IPS-11a (cell line): ENCODE measurements around the gene MOB3B.
A peak's percentile ranks its signal among the peaks of the same experiment; 100 is the strongest.

Experiments
- H3K4me3 ChIP-seq: one replicate; pipeline ENCODE4 v1.5.1; 2013; ENCODE audit warnings: low read depth, low read length, control low read depth

Gene MOB3B

DNA sequence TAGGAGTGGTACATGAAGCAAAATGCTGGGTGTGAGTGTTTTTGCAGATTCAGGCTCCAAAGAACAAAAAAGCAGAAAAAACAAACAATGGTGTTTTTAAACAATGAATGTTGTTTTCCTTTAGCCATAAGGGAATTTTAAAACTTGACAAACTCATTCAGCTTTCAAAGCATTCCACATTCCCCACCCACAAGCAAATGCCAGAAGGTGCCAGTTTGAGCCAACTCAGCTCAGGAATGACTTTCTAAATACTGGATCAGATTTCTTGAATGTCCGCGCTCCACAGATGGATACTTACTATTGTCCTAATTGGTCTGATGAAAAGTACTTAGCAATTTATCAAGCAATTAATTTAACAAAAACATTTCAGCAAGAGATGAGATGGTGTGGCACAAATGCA is 12.9 kb upstream of the MOB3B start:
- no peak overlapping the region for H3K4me3 ChIP-seq

DNA sequence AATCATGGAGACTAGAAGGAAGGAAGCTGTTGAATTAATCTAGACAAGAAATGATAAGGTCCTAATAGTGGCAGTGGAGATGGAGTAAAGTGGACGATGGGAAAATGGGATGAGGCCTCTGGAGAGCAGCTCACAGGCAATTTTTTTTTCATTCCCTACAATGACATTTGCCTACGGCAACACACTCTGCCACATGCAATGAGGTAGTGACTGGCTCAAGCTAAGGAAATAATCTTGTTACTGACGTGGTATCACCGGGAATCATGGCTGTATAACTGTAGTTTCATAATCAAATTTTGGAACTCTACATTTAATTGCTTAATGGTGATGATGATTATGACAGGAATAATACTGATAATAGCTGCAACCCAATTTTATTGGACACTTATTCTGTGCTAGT is 12.1 kb upstream of the MOB3B start:
- H3K4me3 ChIP-seq, result no peak overlapping the region

DNA sequence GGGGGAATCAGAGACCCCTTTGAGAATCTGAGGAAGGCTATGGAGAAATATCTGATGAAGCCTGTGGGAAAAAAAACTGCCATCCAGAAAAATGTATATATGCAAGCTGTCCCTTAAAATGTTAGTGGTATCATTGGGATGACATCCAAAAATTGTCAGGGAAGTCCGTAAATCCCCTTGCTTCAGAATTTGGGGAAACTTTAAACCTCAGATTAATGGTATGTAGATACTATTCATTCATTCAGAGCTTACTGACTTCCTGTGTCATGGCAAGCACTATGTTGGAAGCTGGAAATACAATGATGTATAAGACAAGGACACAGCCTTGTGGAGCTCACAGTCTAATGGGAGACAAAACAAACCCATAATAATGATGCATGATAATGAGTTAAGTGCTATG is 10.9 kb upstream of the MOB3B start:
- H3K4me3 ChIP-seq, result no peak overlapping the region

DNA sequence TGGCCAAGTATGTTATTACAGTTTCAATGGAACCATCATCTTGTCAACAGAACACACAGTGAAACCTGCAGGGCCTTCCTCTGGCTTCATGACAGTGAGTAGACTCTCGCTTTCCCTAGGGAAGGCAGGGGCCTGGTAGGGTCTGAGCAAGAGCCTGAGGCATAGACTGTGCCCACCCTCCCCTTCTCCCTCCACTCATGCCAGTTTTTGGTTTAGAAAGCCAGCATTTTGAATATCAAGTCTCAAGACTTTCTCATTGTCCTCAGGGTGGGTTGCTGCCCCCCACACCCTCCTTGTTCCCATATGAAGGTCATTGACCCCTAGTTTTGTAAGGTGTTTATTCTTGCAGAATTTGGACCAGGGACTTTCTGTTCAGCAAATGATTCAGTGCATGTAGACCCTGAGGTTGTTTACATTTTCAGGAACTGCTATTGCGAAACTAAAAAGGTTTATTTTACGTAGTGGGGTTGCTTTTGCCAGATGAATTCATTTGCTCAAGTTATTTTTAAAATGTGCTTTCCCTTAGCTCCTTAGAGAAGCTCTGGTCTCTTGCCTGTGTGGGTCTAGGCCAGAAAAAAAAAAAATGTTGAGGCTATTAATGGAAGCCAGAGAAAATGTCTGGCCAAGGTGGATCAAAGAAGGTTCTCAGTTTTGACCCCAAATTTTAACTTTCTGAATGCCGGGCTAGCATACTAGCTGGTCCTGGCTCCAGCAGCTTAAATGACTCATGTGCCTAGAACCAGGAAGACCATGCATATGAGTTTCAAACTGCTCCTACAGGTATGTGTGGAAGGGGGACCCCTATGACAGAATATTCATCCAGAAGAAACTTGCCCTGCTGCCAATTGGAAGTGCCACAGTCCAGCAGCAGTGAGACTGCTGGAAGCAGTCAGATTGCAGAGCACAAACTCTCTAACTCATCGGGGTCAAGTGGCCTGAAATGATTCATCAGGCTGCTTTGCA is 10.1 kb upstream of the MOB3B start:
- H3K4me3 ChIP-seq, result no peak overlapping the region

DNA sequence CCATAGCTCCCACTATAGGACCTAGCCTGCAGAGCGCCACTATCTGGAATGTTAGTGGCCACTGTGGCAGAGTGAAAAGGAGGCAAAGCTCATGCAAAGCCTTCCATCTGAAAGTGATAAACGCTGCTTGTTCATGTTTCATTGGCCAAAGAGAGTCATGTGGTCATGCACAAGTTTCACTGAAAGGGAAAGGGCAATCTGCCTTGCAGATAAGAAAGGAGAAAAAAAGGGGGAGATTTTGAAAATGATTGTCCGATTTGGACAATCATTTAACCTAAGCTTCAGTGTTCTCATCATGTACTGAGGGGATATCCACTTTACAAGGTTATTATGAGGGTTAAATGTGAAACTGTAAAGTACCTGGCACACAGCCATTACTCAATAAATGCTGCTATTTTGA is 9.0 kb upstream of the MOB3B start:
- H3K4me3 ChIP-seq, result no peak overlapping the region

DNA sequence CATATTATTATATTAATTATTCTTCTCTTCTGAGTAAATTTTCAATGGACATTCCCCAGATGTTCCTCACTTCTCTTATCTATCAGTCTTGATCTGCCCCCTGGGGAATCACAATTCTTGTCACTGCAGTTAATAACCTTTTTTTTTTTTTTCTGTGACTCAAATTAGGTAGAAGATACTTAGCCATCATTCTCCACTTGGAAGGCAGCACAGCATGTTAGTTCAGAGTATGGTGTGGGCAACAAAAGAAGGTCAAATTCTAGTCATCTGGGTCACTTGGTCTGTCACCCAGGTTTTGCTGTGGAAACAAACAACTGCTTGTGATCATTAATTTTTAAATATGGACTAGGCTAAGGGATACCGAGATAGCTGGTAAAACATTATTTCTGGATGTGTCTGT is 8.1 kb upstream of the MOB3B start:
- no peak overlapping the region for H3K4me3 ChIP-seq

DNA sequence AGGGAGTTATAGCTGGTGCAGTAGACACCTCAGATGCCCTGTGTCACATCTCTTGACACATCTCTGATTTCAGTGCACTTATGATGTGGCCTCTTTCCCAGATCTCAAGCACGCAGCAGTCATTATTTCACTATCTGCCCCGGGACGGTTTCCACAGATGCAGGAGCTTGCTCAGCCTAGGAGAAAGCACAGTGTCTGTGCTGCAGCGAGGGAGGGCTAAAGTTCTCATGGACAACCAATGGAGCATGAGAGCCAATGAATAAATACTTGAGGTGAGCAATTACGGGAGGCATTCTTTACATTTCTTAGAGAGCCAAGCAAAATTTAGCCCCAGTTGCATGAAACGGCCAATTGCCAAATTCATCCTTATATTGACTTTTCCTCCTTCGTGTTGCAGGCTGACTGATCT is 7.4 kb upstream of the MOB3B start:
- H3K4me3 ChIP-seq, result no peak overlapping the region

DNA sequence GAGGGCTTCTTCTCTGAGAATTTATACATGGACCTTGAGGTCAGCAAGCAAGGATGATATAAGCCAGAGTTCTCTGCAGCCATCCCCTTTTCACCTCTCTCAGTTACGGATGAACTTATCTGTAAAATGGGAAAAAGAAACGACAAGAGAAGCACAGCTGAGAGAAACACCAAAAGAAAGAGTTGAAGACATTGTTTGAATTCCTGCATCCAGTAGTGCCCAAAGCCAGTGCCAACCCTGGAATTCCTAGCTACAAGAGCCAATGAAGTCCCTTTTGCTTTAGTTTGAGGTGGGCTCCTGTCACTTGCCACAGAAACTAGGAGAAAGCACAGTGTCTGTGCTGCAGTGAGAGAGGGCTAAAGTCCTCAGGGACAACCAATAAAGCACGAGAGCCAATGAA is 6.6 kb upstream of the MOB3B start:
- no peak overlapping the region for H3K4me3 ChIP-seq

DNA sequence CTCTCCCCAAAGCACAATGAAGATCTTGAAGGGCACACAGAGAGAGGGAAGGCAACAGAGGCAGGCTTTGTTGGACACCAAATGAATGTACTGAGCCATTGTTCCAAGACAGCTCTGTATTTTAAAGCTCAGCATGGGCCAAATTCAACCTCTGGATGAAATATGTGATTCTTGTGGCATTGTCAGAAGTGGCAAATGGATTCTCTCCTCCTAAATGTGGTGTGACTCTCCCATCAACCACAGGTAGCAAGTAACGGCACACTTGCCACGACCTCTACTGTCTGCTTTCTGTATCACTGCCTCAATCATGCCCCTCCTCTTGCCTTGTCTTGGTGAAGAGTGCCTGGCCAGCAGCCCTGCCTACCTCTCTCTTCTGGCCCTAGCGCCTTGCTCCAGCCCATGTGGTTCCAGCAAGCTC is 6.1 kb upstream of the MOB3B start:
- no peak overlapping the region for H3K4me3 ChIP-seq

DNA sequence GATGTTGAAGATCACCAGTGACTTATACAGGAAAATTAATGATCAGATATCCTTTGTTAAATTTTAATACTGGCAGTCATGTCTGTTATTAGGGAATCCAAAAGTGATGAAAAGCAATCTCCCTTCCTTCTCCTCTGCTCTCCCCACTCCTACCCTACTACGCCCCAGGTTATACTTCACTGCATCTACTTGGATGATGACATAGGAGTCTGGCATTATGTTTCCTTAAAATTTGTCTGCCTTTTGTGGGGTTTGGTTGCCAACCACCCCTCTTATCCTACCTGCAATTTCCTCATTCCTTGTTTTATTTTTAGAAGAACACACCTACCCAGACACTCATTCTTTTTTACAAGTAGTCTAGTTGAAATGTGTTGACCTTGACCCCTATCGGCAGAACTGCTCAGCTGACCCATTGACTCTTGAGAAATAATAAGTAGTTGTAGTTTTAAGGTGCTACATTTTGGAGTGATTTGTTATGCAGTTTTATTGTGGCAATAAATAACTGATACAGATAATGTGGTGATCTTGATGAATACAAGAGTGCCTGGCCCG is 5.1 kb upstream of the MOB3B start:
- H3K4me3 ChIP-seq, result no peak overlapping the region

DNA sequence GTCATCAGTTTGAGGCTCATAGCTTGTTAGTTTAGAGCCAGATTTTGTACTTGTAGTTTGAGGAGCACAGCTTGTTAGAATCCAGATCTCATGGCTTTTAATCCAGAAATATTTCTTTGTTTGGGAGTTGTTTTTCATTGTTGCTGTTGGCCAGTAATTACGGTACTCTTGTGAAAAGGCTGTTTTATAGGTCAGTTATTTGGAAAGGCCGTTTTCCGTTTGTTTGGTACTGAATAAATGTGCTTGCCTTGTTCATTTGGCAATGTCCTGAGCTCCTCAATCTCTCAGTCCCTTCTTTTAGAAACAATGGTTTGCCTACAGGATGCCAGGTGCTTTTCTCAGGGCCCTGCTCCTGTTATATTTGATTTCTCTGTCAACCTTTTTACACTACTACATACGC is 4.5 kb upstream of the MOB3B start:
- H3K4me3 ChIP-seq, result no peak overlapping the region

DNA sequence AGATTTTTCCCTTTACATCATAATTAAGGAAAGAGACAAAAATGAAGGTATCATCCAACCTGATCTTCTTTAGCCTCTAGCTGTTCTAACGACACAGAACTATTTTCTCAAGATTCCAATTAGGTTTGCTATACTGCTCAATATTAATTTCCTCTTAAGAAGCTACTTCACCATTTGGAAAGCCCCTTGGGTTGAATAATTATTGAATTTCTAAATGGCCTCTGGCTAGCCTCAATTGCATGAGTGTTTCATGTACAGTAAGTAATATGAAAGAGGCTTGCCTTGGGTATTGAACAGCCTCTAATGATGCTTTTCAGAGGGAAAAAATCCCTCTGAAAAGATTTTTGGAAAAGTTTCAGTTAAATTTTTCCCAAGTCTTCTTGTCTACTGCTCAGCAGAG is 3.7 kb upstream of the MOB3B start:
- H3K4me3 ChIP-seq, result no peak overlapping the region

DNA sequence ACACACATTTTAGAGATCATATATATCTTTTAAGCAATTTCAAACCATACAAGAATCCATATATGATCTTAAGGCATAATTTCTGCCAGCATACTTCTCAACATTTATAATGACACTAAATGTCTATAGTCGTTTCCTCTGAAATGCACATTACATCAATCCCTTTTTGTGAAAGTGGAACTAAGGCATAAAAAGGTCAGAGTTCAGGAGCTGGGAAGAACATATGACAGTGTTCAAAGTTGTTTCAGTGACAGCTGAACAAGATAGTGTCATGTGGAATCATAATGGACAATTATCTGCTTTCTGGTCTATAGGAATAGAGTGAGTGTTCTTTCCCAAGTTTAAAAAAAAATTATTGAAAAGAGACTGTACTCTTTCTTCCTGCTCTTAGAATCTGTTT is 2.4 kb upstream of the MOB3B start:
- no peak overlapping the region for H3K4me3 ChIP-seq

DNA sequence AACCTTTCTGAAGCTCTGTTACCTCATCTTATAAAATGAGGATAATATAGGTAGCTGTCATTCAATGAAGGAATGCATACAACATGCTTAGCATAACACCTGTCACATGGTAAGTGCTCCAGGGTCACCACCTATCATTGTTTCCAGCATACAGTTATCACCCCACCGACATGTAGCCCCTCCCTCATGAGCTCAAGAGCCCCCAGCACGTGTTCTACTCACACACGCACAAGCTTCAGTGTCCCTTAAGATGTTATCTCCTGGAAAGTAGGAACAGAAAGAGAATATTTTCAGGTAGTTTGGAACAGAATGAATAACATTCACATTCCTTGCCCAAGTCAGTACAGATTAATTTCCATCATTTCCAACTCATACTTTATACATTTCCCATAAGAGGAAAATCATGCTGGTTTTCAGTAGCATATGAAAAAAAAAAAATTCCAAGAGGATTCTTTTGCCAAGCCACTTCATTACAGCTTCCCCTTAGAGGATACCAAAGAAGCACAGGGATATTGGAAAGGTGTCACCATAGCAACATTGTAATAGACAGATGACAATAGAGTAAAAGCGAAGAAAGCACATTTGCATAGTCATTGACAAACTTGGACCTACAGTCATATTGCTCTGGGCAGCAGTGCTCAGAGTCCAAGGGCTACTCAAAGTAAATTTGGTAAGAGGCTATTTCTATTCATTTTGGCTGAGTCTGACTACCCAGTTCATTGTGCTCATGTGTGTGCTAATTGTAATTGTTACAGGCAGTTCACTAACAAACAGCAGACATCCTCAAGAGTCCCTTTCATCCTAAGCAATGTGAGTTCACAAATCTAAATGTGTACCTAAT is 1.5 kb upstream of the MOB3B start:
- no peak overlapping the region for H3K4me3 ChIP-seq

DNA sequence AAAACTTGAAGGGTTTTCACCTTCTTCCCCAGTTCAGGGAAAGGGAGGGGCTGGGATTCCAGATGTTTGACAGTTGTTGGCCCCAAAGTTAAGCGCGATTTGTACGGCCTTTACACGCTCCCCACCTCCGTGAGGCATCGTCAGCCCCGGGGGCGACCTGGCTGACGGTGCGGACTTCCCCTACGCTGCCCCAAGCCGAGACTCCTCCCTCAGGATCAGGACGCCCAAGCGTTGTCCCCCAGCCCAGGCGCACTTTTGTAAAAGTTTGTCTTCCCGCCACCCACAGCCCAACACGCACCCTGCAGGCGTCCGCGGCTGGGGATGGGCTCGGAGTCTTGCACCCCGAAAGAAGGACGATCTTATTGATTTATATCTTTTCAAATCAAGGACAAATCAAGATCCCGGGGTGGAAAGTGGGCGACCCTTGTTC is 713 bp downstream of the MOB3B start:
- peak overlapping the region; percentile 69 for H3K4me3 ChIP-seq

DNA sequence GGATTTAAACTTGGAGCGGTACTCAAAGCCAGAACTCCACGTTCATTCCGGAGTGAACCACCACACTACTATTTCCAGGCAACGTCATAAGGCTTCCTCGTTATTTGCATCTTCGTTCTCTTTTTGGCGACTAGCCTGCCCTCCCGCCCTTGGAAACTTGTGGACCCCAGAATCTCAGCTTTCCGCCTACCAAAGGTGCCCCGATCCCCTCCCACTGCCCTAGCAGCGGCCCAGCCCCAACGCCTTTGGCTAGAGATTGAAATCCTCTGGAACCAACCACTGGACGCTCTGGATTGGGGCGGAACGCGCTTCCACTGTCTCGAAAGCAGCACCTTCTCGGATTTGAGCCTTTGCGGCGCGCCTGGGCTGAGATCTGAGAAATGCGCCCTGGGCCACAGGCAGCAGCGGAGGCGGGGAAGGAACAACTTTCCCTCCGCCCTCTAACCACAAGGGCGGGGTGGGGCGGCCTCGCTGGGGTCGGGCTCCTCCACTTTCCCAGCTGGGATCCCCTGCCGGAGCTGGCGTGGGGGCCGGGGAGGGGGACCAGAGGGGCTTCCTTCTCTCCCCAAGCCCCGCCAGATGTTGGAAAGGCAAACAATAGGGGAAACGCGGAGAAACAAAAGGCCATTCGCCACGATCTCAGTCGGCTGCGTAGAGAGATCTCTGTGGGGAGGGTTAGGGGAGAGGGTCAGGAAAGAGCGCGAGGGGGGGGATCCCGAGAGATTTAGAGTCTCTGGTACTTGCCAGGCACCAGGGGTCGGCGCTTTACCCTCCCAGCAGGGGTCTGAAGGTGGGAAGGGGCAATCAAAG is 1.3 kb downstream of the MOB3B start:
- peak overlapping the region; percentile 69 for H3K4me3 ChIP-seq

DNA sequence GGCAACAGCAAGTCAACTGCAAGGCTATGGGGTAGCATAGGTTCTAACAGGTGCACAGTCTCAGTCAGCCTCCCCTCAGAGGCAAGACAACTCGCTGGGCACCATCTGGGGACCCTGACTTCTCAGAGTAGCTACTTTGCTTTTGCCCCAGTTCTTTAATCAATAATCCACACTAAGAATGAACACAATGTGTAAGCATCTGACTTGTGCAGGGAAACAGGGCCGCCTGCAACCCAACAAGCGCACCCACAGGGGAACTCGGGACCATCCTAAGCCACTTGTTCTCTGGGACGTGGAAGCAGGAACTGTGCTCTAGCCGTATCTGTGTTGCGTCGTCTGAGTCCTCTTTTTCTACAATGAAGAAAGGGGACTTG is 1.9 kb downstream of the MOB3B start:
- peak overlapping the region; percentile 69 for H3K4me3 ChIP-seq

DNA sequence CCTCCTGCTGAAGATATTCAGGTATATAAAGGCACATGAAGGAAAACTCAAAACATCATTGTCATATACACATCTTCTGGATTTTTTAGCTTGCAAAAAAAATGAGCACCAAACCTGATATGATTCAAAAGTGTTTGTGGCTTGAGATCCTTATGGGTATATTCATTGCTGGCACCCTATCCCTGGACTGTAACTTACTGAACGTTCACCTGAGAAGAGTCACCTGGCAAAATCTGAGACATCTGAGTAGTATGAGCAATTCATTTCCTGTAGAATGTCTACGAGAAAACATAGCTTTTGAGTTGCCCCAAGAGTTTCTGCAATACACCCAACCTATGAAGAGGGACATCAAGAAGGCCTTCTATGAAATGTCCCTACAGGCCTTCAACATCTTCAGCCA is 5.4 kb downstream of the MOB3B start, which contains the start of gene IFNK:
TSS of gene IFNK (plus strand) at position 55 of the 400 bp plus-strand sequence. CDS start at position 102, 47 bp downstream.
- no peak within 1 kb of the TSS for H3K4me3 ChIP-seq

DNA sequence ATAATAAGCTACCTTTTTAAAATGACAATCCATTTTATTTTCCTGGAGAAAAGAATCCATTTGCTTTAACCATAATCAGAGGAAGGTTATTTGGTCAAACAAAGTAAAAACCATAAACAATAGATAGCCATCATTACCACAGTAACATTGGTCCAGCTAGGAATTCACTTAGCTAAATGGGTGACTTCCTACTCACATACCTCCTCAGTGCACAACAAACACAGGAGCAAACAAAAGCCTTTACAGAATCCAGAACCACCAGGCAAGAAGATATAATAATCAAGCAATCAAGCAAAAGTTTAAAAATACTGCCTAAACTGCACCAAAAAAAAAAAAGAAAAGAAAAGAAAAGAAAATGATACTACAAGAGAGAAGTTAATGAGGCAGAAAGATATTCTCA is 6.5 kb downstream of the MOB3B start:
- no peak overlapping the region for H3K4me3 ChIP-seq

DNA sequence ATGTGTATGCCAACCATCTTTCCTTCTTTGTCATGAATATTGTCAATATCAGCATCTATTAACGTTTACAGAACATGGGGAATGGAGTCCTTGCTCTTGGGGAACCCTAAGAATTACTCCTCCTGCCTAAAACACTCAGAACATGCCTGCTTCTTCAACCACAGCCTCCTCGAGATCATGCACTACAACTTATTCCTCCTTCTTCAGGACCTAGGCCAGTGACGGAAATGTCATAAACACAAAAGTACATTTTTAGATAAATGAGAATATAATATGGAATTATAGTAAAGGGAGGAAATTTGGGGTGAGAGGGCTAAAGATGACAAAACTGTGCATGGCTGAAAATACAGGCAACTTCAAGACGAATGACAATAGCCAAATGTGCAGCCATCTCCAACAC is 8.6 kb downstream of the MOB3B start:
- no peak overlapping the region for H3K4me3 ChIP-seq
